GM12864 (cell line): ENCODE measurements around the gene LRBA.

Experiments used
- DNase-seq: peaks from one replicate; pipeline ENCODE4 v3.0.0-alpha.2; 2011; ENCODE audit warnings: low read depth
- H3K4me3 ChIP-seq: 2 replicates; pipeline ENCODE4 v1.5.1; 2011; ENCODE audit warnings: mild to moderate bottlenecking, low read depth, low read length, control low read depth
- CTCF ChIP-seq: IDR thresholded peaks from 2 replicates; pipeline ENCODE4 v1.5.1; 2011; ENCODE audit warnings: low read depth, mild to moderate bottlenecking, moderate library complexity, low read length, control low read depth, inconsistent platforms; ENCODE audit errors: missing control alignments

Gene LRBA

GRCh38 chr4:150581056-150581605, 434.0 kb downstream of the LRBA start:
- no peak overlapping the region for H3K4me3 ChIP-seq
- no peak for TF ChIP-seq CTCF
- DNase-seq = no peak

GRCh38 chr4:150580306-150580705, 434.8 kb downstream of the LRBA start:
- TF ChIP-seq CTCF = no peak
- H3K4me3 ChIP-seq = no peak overlapping the region
- DNase-seq = no peak

GRCh38 chr4:150579551-150580234, 435.4 kb downstream of the LRBA start:
- DNase-seq = no peak
- no peak for TF ChIP-seq CTCF
- H3K4me3 ChIP-seq = no peak overlapping the region

- TF ChIP-seq CTCF = no peak
- DNase-seq = no peak
- H3K4me3 ChIP-seq = no peak overlapping the region
These were observed 436.2 kb downstream of the LRBA start for GRCh38 chr4:150578745-150579501.

GRCh38 chr4:150577796-150578195, 437.3 kb downstream of the LRBA start:
- no peak overlapping the region for H3K4me3 ChIP-seq
- TF ChIP-seq CTCF = no peak
- DNase-seq = no peak

- DNase-seq = no peak
- H3K4me3 ChIP-seq = no peak overlapping the region
- no peak for TF ChIP-seq CTCF
These were observed 440.4 kb downstream of the LRBA start for GRCh38 chr4:150574678-150575077.
